HEK293 (cell line): ENCODE results near the gene EEFSEC.

Experiments
- CTCF ChIA-PET: fragments of 350-600 bp; formaldehyde crosslinking; extraction: SDS; loops from one replicate; lab custom pipeline; 2021; ENCODE audit warnings: antibody characterized with exemption; lab: Yijun Ruan, JAX
- POLR2A ChIA-PET: fragments of 300-600 bp; formaldehyde crosslinking; extraction: SDS; loops from one replicate; lab custom pipeline; 2020; ENCODE audit warnings: antibody characterized with exemption, inconsistent platforms; lab: Yijun Ruan, JAX
- H3K27ac ChIP-seq: fragments of 200-500 bp; sonication (Bioruptor generic); 2 replicates; pipeline ENCODE4 v1.5.1; 2014; ENCODE audit warnings: low read depth, low read length, control low read depth, inconsistent platforms; ENCODE audit errors: extremely low read depth
- H3K36me3 ChIP-seq, 2 experiments: fragments of 200-500 bp in 1 of 2; sonication (Bioruptor generic) in 1 of 2; 1 replicate in 1 of 2; 2 replicates in 1 of 2; pipeline ENCODE4 v1.5.1; 2014 to 2017; ENCODE audit warnings: inconsistent platforms in 2 of 2, low read length in 2 of 2; ENCODE audit not compliant: control insufficient read depth in 2 of 2, insufficient read depth in 1 of 2
- H3K4me1 ChIP-seq: fragments of 200-500 bp; sonication (Bioruptor generic); 2 replicates; pipeline ENCODE4 v1.5.1; 2014; ENCODE audit warnings: mild to moderate bottlenecking, low read length, inconsistent platforms; ENCODE audit not compliant: control insufficient read depth, insufficient read depth
- H3K4me3 ChIP-seq: 2 replicates; pipeline ENCODE4 v1.5.1; 2011; ENCODE audit warnings: low read depth, mild to moderate bottlenecking, control low read depth, low read length, moderate library complexity
- H3K9me3 ChIP-seq: fragments of 200-500 bp; sonication (Bioruptor generic); 2 replicates; pipeline ENCODE4 v1.5.1; 2014; ENCODE audit warnings: low read depth, low read length, inconsistent platforms; ENCODE audit not compliant: control insufficient read depth, insufficient read depth
- GLIS1 ChIP-seq: fragments of 450-650 bp; formaldehyde crosslinking; IDR thresholded peaks from 2 replicates; pipeline ENCODE4 v1.5.1; 2016; ENCODE audit warnings: missing biosample characterization, missing genetic modification characterization
- MZF1 ChIP-seq: fragments of 450-650 bp; formaldehyde crosslinking; IDR thresholded peaks from 2 replicates; pipeline ENCODE4 v1.5.1; 2017; ENCODE audit warnings: missing biosample characterization, missing genetic modification characterization, borderline replicate concordance
- RBAK ChIP-seq: fragments of 450-650 bp; formaldehyde crosslinking; IDR thresholded peaks from 2 replicates; pipeline ENCODE4 v1.5.1; 2016; ENCODE audit warnings: missing biosample characterization, missing genetic modification characterization
- ZBTB7A ChIP-seq: fragments of 450-650 bp; formaldehyde crosslinking; IDR thresholded peaks from 2 replicates; pipeline ENCODE4 v1.5.1; 2016; ENCODE audit warnings: low read depth, missing biosample characterization, missing genetic modification characterization
- ZBTB8A ChIP-seq: fragments of 450-650 bp; formaldehyde crosslinking; IDR thresholded peaks from 2 replicates; pipeline ENCODE4 v1.5.1; 2016; ENCODE audit warnings: missing biosample characterization, missing genetic modification characterization
- ZFHX2 ChIP-seq: fragments of 450-650 bp; formaldehyde crosslinking; conservative IDR thresholded peaks from 2 replicates; pipeline ENCODE4 v1.5.1; 2016; ENCODE audit warnings: missing biosample characterization, missing genetic modification characterization
- ZNF2 ChIP-seq: fragments of 450-650 bp; formaldehyde crosslinking; IDR thresholded peaks from 2 replicates; pipeline ENCODE4 v1.5.1; 2016; ENCODE audit warnings: missing biosample characterization, missing genetic modification characterization
- ZNF354C ChIP-seq: fragments of 450-650 bp; formaldehyde crosslinking; IDR thresholded peaks from 2 replicates; pipeline ENCODE4 v1.5.1; 2016; ENCODE audit warnings: missing biosample characterization, missing genetic modification characterization, low read depth, borderline replicate concordance
- ZNF555 ChIP-seq: fragments of 450-650 bp; formaldehyde crosslinking; conservative IDR thresholded peaks from 2 replicates; pipeline ENCODE4 v1.5.1; 2017; ENCODE audit warnings: missing biosample characterization, mild to moderate bottlenecking, missing genetic modification characterization, inconsistent platforms
- ZNF629 ChIP-seq: fragments of 450-650 bp; formaldehyde crosslinking; IDR thresholded peaks from 2 replicates; pipeline ENCODE4 v1.5.1; 2017; ENCODE audit warnings: missing biosample characterization, missing genetic modification characterization
- ZNF677 ChIP-seq: fragments of 450-650 bp; IDR thresholded peaks from 2 replicates; pipeline ENCODE4 v1.5.0; 2018; ENCODE audit warnings: missing biosample characterization, mild to moderate bottlenecking, missing genetic modification characterization, moderate library complexity
- TF ChIP-seq, protein P1 (sequence below): fragments of 450-650 bp; formaldehyde crosslinking; IDR thresholded peaks from 2 replicates; pipeline ENCODE4 v1.5.1; 2016; ENCODE audit warnings: missing biosample characterization, missing genetic modification characterization, borderline replicate concordance
- TF ChIP-seq, protein P2 (sequence below): fragments of 450-650 bp; formaldehyde crosslinking; IDR thresholded peaks from 2 replicates; pipeline ENCODE4 v1.5.1; 2016; ENCODE audit warnings: missing biosample characterization, missing genetic modification characterization
- TF ChIP-seq, protein P3 (sequence below): fragments of 450-650 bp; formaldehyde crosslinking; IDR thresholded peaks from 2 replicates; pipeline ENCODE4 v1.5.1; 2017; ENCODE audit warnings: missing biosample characterization, missing genetic modification characterization
- TF ChIP-seq, protein P4 (sequence below): fragments of 450-650 bp; formaldehyde crosslinking; IDR thresholded peaks from 2 replicates; pipeline ENCODE4 v1.5.1; 2016; ENCODE audit warnings: missing biosample characterization, missing genetic modification characterization
- TF ChIP-seq, protein P5 (sequence below): fragments of 450-650 bp; formaldehyde crosslinking; IDR thresholded peaks from 2 replicates; pipeline ENCODE4 v1.5.0; 2017; ENCODE audit warnings: missing biosample characterization, missing genetic modification characterization, borderline replicate concordance

The EEFSEC gene

DNA sequence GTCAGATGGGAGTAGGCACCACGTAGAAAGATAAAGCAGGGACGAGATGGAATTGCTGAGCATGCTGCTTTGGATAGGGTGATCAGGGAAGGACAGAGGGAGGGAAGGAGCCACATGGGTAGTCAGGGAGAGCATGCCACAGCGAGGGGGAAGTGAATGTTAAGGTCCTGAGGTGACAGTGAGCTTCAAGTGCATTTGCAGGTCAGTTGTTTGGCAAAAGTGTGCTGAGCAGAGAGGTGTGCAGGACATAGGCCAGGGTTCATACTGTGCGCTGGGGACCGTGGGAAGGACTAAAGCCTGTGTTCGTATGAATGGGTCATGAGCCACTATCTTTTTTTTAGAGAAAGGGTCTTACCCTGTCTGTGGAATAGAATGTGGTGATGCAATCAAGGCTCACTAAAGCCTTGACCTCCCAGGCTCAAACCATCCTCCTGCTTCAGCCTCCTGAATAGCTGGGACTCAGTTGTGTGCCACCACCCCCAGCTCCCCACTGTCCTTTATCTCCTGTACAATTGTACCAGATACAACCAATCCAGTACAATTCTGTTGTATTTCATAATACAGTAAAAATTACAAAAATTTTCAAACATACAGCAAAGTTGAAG is 205.9 kb downstream of the EEFSEC start (continued):
- TF ChIP-seq, protein P1, sequence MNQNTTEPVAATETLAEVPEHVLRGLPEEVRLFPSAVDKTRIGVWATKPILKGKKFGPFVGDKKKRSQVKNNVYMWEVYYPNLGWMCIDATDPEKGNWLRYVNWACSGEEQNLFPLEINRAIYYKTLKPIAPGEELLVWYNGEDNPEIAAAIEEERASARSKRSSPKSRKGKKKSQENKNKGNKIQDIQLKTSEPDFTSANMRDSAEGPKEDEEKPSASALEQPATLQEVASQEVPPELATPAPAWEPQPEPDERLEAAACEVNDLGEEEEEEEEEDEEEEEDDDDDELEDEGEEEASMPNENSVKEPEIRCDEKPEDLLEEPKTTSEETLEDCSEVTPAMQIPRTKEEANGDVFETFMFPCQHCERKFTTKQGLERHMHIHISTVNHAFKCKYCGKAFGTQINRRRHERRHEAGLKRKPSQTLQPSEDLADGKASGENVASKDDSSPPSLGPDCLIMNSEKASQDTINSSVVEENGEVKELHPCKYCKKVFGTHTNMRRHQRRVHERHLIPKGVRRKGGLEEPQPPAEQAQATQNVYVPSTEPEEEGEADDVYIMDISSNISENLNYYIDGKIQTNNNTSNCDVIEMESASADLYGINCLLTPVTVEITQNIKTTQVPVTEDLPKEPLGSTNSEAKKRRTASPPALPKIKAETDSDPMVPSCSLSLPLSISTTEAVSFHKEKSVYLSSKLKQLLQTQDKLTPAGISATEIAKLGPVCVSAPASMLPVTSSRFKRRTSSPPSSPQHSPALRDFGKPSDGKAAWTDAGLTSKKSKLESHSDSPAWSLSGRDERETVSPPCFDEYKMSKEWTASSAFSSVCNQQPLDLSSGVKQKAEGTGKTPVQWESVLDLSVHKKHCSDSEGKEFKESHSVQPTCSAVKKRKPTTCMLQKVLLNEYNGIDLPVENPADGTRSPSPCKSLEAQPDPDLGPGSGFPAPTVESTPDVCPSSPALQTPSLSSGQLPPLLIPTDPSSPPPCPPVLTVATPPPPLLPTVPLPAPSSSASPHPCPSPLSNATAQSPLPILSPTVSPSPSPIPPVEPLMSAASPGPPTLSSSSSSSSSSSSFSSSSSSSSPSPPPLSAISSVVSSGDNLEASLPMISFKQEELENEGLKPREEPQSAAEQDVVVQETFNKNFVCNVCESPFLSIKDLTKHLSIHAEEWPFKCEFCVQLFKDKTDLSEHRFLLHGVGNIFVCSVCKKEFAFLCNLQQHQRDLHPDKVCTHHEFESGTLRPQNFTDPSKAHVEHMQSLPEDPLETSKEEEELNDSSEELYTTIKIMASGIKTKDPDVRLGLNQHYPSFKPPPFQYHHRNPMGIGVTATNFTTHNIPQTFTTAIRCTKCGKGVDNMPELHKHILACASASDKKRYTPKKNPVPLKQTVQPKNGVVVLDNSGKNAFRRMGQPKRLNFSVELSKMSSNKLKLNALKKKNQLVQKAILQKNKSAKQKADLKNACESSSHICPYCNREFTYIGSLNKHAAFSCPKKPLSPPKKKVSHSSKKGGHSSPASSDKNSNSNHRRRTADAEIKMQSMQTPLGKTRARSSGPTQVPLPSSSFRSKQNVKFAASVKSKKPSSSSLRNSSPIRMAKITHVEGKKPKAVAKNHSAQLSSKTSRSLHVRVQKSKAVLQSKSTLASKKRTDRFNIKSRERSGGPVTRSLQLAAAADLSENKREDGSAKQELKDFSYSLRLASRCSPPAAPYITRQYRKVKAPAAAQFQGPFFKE, result no peak
- no peak for TF ChIP-seq RBAK
- TF ChIP-seq, all 188 proteins: peak for 0

DNA sequence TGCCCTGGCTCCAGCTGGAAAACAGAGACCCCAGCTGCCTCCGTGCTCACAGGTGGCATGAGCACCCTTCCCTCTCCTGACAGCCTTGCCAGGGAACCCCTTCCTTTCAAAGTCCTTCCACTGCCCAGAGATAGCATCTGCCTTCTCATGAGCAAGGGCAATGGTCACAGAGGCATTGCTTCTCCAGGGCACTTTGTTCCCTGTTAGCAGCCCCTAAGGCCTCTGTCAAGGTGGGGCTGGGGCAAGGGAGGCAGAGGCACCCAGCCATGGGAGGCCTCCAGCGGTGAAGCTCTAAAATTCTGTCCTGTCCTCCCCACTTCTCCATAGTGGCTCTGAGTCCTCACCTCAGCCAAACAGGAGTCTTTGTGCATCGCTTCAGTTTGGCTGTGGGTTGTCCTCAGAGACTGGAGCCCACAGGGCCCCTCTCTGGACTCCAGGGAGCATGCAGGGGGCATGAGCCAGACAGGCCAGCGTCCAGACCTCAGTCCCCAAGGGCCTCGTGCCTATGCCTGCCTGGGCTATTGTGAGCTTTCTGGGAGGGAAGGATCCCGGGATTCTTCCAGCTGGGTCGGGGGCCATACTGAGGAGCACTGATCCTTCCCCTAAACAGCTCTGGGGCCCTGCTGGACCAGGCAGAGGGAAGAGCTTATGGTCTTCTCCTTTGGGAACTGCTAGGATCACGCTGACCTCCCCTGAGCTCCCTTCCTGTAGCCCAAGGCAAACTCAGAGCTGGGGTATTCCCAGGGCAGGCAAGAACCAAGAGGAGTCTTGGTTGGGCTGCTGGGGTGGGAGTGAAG is 206.8 kb downstream of the EEFSEC start:
- Histone ChIP-seq H3K9me3 (no peaks in the 10 kb centered on the region), H3K27ac (no peak overlapping the region), H3K36me3 (peaks cover 0 to 3% of the 10 kb centered on the region in 2 experiments; a peak in 1 of 3 replicates), H3K4me3 (no peak overlapping the region), H3K4me1 (no peaks in the 10 kb centered on the region)
- CTCF ChIA-PET, result interaction anchor here (0.6 kb wide), 1 partner anchor 122 kb away, joined by 3 read pairs; no protein-coding TSS in a partner anchor
- no peak for TF ChIP-seq ZNF677 (tag by site-specific recombination)
- TF ChIP-seq MZF1, result no peak
- no peak for TF ChIP-seq ZNF555 (tag by site-specific recombination)
- TF ChIP-seq ZBTB7A (tag by site-specific recombination), result no peak
- TF ChIP-seq, protein P2, sequence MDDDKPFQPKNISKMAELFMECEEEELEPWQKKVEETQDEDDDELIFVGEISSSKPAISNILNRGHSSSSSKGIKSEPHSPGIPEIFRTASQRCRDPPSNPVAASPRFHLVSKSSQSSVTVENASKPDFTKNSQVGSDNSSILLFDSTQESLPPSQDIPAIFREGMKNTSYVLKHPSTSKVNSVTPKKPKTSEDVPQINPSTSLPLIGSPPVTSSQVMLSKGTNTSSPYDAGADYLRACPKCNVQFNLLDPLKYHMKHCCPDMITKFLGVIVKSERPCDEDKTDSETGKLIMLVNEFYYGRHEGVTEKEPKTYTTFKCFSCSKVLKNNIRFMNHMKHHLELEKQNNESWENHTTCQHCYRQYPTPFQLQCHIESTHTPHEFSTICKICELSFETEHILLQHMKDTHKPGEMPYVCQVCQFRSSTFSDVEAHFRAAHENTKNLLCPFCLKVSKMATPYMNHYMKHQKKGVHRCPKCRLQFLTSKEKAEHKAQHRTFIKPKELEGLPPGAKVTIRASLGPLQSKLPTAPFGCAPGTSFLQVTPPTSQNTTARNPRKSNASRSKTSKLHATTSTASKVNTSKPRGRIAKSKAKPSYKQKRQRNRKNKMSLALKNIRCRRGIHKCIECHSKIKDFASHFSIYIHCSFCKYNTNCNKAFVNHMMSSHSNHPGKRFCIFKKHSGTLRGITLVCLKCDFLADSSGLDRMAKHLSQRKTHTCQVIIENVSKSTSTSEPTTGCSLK, result no peak
- TF ChIP-seq ZFHX2, result no peak
- no peak for TF ChIP-seq GLIS1 (tag by site-specific recombination)
- no peak for TF ChIP-seq ZNF354C
- TF ChIP-seq ZNF2, result no peak
- TF ChIP-seq, protein P3, sequence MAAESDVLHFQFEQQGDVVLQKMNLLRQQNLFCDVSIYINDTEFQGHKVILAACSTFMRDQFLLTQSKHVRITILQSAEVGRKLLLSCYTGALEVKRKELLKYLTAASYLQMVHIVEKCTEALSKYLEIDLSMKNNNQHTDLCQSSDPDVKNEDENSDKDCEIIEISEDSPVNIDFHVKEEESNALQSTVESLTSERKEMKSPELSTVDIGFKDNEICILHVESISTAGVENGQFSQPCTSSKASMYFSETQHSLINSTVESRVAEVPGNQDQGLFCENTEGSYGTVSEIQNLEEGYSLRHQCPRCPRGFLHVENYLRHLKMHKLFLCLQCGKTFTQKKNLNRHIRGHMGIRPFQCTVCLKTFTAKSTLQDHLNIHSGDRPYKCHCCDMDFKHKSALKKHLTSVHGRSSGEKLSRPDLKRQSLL (tag by site-specific recombination), result no peak
- TF ChIP-seq, protein P4, sequence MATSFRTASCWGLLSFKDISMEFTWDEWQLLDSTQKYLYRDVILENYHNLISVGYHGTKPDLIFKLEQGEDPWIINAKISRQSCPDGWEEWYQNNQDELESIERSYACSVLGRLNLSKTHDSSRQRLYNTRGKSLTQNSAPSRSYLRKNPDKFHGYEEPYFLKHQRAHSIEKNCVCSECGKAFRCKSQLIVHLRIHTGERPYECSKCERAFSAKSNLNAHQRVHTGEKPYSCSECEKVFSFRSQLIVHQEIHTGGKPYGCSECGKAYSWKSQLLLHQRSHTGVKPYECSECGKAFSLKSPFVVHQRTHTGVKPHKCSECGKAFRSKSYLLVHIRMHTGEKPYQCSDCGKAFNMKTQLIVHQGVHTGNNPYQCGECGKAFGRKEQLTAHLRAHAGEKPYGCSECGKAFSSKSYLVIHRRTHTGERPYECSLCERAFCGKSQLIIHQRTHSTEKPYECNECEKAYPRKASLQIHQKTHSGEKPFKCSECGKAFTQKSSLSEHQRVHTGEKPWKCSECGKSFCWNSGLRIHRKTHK (tag by site-specific recombination), result no peak
- TF ChIP-seq ZBTB8A, result no peak
- TF ChIP-seq, protein P5, sequence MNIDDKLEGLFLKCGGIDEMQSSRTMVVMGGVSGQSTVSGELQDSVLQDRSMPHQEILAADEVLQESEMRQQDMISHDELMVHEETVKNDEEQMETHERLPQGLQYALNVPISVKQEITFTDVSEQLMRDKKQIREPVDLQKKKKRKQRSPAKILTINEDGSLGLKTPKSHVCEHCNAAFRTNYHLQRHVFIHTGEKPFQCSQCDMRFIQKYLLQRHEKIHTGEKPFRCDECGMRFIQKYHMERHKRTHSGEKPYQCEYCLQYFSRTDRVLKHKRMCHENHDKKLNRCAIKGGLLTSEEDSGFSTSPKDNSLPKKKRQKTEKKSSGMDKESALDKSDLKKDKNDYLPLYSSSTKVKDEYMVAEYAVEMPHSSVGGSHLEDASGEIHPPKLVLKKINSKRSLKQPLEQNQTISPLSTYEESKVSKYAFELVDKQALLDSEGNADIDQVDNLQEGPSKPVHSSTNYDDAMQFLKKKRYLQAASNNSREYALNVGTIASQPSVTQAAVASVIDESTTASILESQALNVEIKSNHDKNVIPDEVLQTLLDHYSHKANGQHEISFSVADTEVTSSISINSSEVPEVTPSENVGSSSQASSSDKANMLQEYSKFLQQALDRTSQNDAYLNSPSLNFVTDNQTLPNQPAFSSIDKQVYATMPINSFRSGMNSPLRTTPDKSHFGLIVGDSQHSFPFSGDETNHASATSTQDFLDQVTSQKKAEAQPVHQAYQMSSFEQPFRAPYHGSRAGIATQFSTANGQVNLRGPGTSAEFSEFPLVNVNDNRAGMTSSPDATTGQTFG, result no peak
- TF ChIP-seq ZNF629 (tag by site-specific recombination), result no peak
- POLR2A ChIA-PET, result no interaction called here
